PC-9 (cell line): ENCODE data around the gene GABRB3. TPM values are rescaled to one million over a fixed set of nuclear protein-coding genes. Genes with fewer than 3 reads are reported as not detected.

Source experiments
- BruUV-seq: library from RNA; stranded (reverse); fragments of 400-500 nt; replicated peaks from 2 replicates; lab custom pipeline; 2021; lab: Mats Ljungman, UMichigan
- CTCF ChIA-PET: fragments of 300-600 bp; sonication (Branson Sonifier 250); formaldehyde crosslinking; loops from one replicate; lab custom pipeline; 2022; ENCODE audit warnings: antibody characterized with exemption; lab: Charles Lee
- POLR2A ChIA-PET: fragments of 300-600 bp; sonication (Branson Sonifier 250); formaldehyde crosslinking; loops from one replicate; lab custom pipeline; 2022; ENCODE audit warnings: antibody characterized with exemption; ENCODE audit not compliant: unreplicated experiment; lab: Charles Lee
- DNase-seq, 2 experiments: peaks; one replicate each; pipeline versions ENCODE4 v3.0.0 to v3.0.0-alpha.2; 2015 to 2022; ENCODE audit warnings: mixed read lengths in 1 of 2
- H2AFZ ChIP-seq: fragments of 200-600 bp; sonication (generic); 2 replicates; pipeline ENCODE4 v1.8.1; 2017; ENCODE audit warnings: antibody characterized with exemption
- H3F3A ChIP-seq: fragments of 200-600 bp; sonication (generic); 2 replicates; pipeline ENCODE4 v1.8.1; 2017; ENCODE audit warnings: antibody characterized with exemption, mild to moderate bottlenecking, low read depth; ENCODE audit not compliant: insufficient read depth
- H3K27ac ChIP-seq: fragments of 200-600 bp; sonication (generic); 2 replicates; pipeline ENCODE4 v1.6.1; 2016; ENCODE audit warnings: mixed run types
- H3K27me3 ChIP-seq: fragments of 200-600 bp; sonication (generic); 2 replicates; pipeline ENCODE4 v1.6.1; 2016; ENCODE audit warnings: low read depth, mixed run types; ENCODE audit not compliant: insufficient read depth
- H3K36me3 ChIP-seq: fragments of 200-600 bp; sonication (generic); 2 replicates; pipeline ENCODE4 v1.6.1; 2016; ENCODE audit warnings: low read depth, mixed run types
- H3K4me1 ChIP-seq: fragments of 200-600 bp; sonication (generic); replicated peaks from 2 replicates; pipeline ENCODE4 v1.6.1; 2016; ENCODE audit warnings: mixed run types; ENCODE audit not compliant: insufficient read depth
- H3K4me2 ChIP-seq: fragments of 200-600 bp; sonication (generic); 2 replicates; pipeline ENCODE4 v1.6.1; 2017; ENCODE audit warnings: mixed run types
- H3K4me3 ChIP-seq: fragments of 200-600 bp; sonication (generic); 2 replicates; pipeline ENCODE4 v1.6.1; 2016; ENCODE audit warnings: mixed run types
- H3K79me2 ChIP-seq: fragments of 200-600 bp; sonication (generic); 2 replicates; pipeline ENCODE4 v1.6.1; 2017; ENCODE audit warnings: low read depth, mixed run types
- H3K9me2 ChIP-seq: fragments of 200-600 bp; sonication (generic); 2 replicates; pipeline ENCODE4 v1.8.1; 2017; ENCODE audit warnings: mild to moderate bottlenecking; ENCODE audit not compliant: insufficient read depth
- H3K9me3 ChIP-seq: fragments of 200-600 bp; sonication (generic); 2 replicates; pipeline ENCODE4 v1.8.1; 2016; ENCODE audit warnings: low read depth; ENCODE audit not compliant: insufficient read depth
- H4K20me1 ChIP-seq: fragments of 200-600 bp; sonication (generic); 2 replicates; pipeline ENCODE4 v1.8.1; 2017; ENCODE audit not compliant: insufficient read depth
- EZH2 ChIP-seq: fragments of 200-600 bp; sonication (generic); IDR thresholded peaks from 2 replicates; pipeline ENCODE4 v1.8.0; 2017; ENCODE audit warnings: antibody characterized with exemption, low read depth
- intact Hi-C: fragments of 100-400 bp; cut with micrococcal nuclease; formaldehyde crosslinking; loops from one replicate; pipeline ENCODE4 v1.10.0; 2022; ENCODE audit not compliant: unreplicated experiment
- total RNA-seq: library from RNA; stranded (reverse); gene quantifications from 2 replicates; pipeline ENCODE4 v1.2.3, GENCODE V29; 2021
- TF ChIP-seq, protein P1 (sequence below): fragments of 200-600 bp; sonication (generic); conservative IDR thresholded peaks from 2 replicates; pipeline ENCODE4 v1.6.1; 2017; ENCODE audit warnings: mixed run types, antibody characterized with exemption, mild to moderate bottlenecking, moderate library complexity

GABRB3 gene
- total RNA-seq, 1 experiment from 2014 or later, result 6.3 TPM

DNA sequence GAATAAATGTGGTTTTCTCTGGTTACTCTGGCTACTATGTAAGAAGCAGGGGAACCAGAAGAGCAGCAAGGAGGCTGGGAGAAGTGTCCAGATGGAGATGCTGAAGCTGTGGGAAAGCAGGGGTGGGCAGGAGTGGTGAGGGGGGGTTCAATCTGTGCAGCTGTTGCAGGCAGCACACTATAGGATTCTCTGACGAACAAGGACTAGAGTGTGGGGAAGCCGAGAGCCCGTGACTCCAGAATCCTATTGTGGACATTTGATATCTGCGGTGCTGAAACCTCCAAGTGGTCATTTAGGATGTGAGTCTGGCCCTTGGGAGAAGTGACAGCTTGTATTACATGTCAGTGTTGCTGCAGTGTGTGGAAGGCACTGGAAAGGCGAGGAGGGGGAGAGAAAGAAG lies 60.5 kb downstream of the GABRB3 start:
- CTCF ChIA-PET, result no interaction called here
- Histone ChIP-seq H3K4me2 (no peak overlapping the region), H4K20me1 (no peaks in the 10 kb centered on the region), H3K27ac (no peak overlapping the region), H2AFZ (no peak overlapping the region), H3K9me3 (no peaks in the 10 kb centered on the region), H3K4me3 (no peak overlapping the region), H3K79me2 (no peaks in the 10 kb centered on the region), H3K9me2 (no peaks in the 10 kb centered on the region), H3K4me1 (no peaks in the 10 kb centered on the region), H3F3A (no peaks in the 10 kb centered on the region), H3K36me3 (no peaks in the 10 kb centered on the region), H3K27me3 (peaks cover 7% of the 10 kb centered on the region; the same call in 1 of the 2 replicates)
- no peak for DNase-seq
- intact Hi-C loops, result no loop called here
- no peak for TF ChIP-seq EZH2
- TF ChIP-seq, protein P1, sequence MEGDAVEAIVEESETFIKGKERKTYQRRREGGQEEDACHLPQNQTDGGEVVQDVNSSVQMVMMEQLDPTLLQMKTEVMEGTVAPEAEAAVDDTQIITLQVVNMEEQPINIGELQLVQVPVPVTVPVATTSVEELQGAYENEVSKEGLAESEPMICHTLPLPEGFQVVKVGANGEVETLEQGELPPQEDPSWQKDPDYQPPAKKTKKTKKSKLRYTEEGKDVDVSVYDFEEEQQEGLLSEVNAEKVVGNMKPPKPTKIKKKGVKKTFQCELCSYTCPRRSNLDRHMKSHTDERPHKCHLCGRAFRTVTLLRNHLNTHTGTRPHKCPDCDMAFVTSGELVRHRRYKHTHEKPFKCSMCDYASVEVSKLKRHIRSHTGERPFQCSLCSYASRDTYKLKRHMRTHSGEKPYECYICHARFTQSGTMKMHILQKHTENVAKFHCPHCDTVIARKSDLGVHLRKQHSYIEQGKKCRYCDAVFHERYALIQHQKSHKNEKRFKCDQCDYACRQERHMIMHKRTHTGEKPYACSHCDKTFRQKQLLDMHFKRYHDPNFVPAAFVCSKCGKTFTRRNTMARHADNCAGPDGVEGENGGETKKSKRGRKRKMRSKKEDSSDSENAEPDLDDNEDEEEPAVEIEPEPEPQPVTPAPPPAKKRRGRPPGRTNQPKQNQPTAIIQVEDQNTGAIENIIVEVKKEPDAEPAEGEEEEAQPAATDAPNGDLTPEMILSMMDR, result no peak
- POLR2A ChIA-PET, result no interaction called here
- BruUV-seq, result no TSS peak

DNA sequence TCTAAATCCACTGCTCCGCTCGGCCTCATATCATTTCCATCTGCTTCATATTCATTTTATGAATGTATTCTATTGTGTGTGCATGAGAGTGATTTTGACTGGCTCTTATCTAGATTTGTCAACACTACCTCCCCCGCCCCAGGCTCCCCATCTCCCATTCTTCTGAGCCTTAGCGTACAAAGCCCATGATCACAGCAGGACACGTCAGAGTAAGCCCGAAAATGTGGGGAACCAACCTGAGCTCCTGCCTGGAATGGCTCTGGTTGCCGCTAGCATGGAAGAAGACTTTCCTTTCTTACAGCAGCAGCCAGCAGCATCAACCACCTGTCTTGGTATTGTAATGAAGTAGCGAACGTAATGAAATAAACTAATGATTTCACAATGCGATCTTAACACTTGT lies 61.4 kb downstream of the GABRB3 start:
- no peaks in the 10 kb centered on the region for H3K9me2 ChIP-seq
- no peaks in the 10 kb centered on the region for H3K36me3 ChIP-seq
- no peak overlapping the region for H3K4me3 ChIP-seq
- no peaks in the 10 kb centered on the region for H3K4me1 ChIP-seq
- TF ChIP-seq EZH2, result no peak
- TF ChIP-seq, protein P1, result no peak
- ChIA-PET CTCF (no interaction called here), POLR2A (no interaction called here)
- intact Hi-C loops, result no loop called here
- no peak overlapping the region for H3K4me2 ChIP-seq
- no TSS peak for BruUV-seq
- peaks cover 7% of the 10 kb centered on the region; the same call in 1 of the 2 replicates for H3K27me3 ChIP-seq
- no peaks in the 10 kb centered on the region for H3F3A ChIP-seq
- no peak overlapping the region for H2AFZ ChIP-seq
- H3K9me3 ChIP-seq, result no peaks in the 10 kb centered on the region
- no peaks in the 10 kb centered on the region for H4K20me1 ChIP-seq
- no peak for DNase-seq
- H3K79me2 ChIP-seq, result no peaks in the 10 kb centered on the region
- H3K27ac ChIP-seq, result no peak overlapping the region

DNA sequence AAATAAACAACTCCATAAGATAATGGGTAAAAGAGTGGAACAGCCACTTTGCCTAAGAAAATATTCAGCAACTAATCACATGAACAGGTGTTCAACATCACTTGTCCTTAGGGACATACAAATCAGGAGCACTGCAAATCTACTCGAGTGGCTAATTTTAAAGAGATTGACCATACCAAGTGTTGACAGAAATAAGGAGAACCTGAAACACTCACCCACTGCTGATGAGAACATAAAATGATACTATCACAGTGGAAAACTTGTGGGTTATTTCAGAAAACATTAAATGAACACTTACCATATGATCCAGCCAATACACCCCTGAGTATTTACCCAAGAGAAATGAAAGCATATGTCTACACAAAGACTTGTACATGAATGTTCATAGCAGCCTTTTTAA lies 70.5 kb downstream of the GABRB3 start:
- BruUV-seq, result no TSS peak

More for the DNA sequence above, 70.5 kb downstream of the GABRB3 start:
- no peaks in the 10 kb centered on the region for H4K20me1 ChIP-seq
- no peaks in the 10 kb centered on the region for H3K9me2 ChIP-seq
- DNase-seq, result no peak
- POLR2A ChIA-PET, result no interaction called here
- TF ChIP-seq, protein P1, result no peak
- TF ChIP-seq EZH2, result no peak
- H2AFZ ChIP-seq, result no peak overlapping the region
- no peaks in the 10 kb centered on the region for H3K4me1 ChIP-seq
- CTCF ChIA-PET, result no interaction called here
- no peaks in the 10 kb centered on the region for H3K79me2 ChIP-seq
- H3F3A ChIP-seq, result no peaks in the 10 kb centered on the region
- intact Hi-C loops, result no loop called here
- no peaks in the 10 kb centered on the region for H3K9me3 ChIP-seq
- H3K27ac ChIP-seq, result no peak overlapping the region
- H3K4me3 ChIP-seq, result no peak overlapping the region
- H3K4me2 ChIP-seq, result no peak overlapping the region
- H3K36me3 ChIP-seq, result no peaks in the 10 kb centered on the region
- H3K27me3 ChIP-seq, result no peaks in the 10 kb centered on the region
